K562 (cell line): ENCODE results near the gene ZSWIM6. TPM values are rescaled to one million over a fixed set of nuclear protein-coding genes. Genes with fewer than 3 reads are reported as not detected.

Experiments
- CCNT2 ChIP-seq: IDR thresholded peaks from 2 replicates; pipeline ENCODE4 v1.6.1; 2011; ENCODE audit warnings: borderline replicate concordance, low read depth, mild to moderate bottlenecking, moderate library complexity, mixed read lengths, low read length; ENCODE audit not compliant: insufficient read length; ENCODE audit errors: extremely low read depth
- RBM39 ChIP-seq: fragments of 200-400 bp; formaldehyde crosslinking; optimal IDR thresholded peaks from 2 replicates; pipeline ENCODE3; 2018; ENCODE audit warnings: low read depth, low read length
- SREBF2 ChIP-seq: sonication (generic); formaldehyde crosslinking; IDR thresholded peaks from 2 replicates; pipeline ENCODE4 v1.4.0; 2020; ENCODE audit warnings: mild to moderate bottlenecking, missing genetic modification reagents
- ZHX1 ChIP-seq: fragments of 150-350 bp; conservative IDR thresholded peaks from 2 replicates; pipeline ENCODE4 v1.6.1; 2014; ENCODE audit warnings: low read length
- polyA plus RNA-seq, 8 experiments: library from polyadenylated mRNA; depleted of rRNA in 4 of 8; stranded (reverse) in 5 of 8; unstranded in 3 of 8; fragments of >200 nt; fragmentation: Nextera tagmentation in 2 of 8; fragmentation: Illumina TruSeq in 1 of 8; extraction: Ambion mirVana in 2 of 8; extraction: Trizol in 1 of 8; gene quantifications; 2 replicates each; pipeline versions ENCODE4 v1.2.1 to v1.2.3, GENCODE V29; 2011 to 2014; ENCODE audit warnings: inconsistent platforms in 1 of 8, missing spikeins in 1 of 8
- total RNA-seq, 7 experiments: library from RNA; depleted of rRNA in 6 of 7; stranded (reverse); fragments of >200 nt in 6 of 7; fragmentation: Illumina TruSeq in 2 of 7; extraction: Trizol in 2 of 7; gene quantifications; 2 replicates each; pipeline versions ENCODE4 v1.2.1 to v1.2.3, GENCODE V29; 2011 to 2021; ENCODE audit warnings: low replicate concordance in 1 of 7
- TF ChIP-seq, protein P1 (sequence below): fragments of 450-650 bp; IDR thresholded peaks from 2 replicates; pipeline ENCODE4 v1.6.1; 2016; ENCODE audit warnings: low read depth

ZSWIM6 gene
- total and polyA plus RNA-seq, 9 of the 15 experiments (the other 6 are each of a cell fraction or from before 2014, with no cell fraction given): 0.81 to 3.2 (median 2.0) TPM

GRCh38 chr5:61311836-61312808, 19.9 kb upstream of the ZSWIM6 start (continued):
- TF ChIP-seq, protein P1, sequence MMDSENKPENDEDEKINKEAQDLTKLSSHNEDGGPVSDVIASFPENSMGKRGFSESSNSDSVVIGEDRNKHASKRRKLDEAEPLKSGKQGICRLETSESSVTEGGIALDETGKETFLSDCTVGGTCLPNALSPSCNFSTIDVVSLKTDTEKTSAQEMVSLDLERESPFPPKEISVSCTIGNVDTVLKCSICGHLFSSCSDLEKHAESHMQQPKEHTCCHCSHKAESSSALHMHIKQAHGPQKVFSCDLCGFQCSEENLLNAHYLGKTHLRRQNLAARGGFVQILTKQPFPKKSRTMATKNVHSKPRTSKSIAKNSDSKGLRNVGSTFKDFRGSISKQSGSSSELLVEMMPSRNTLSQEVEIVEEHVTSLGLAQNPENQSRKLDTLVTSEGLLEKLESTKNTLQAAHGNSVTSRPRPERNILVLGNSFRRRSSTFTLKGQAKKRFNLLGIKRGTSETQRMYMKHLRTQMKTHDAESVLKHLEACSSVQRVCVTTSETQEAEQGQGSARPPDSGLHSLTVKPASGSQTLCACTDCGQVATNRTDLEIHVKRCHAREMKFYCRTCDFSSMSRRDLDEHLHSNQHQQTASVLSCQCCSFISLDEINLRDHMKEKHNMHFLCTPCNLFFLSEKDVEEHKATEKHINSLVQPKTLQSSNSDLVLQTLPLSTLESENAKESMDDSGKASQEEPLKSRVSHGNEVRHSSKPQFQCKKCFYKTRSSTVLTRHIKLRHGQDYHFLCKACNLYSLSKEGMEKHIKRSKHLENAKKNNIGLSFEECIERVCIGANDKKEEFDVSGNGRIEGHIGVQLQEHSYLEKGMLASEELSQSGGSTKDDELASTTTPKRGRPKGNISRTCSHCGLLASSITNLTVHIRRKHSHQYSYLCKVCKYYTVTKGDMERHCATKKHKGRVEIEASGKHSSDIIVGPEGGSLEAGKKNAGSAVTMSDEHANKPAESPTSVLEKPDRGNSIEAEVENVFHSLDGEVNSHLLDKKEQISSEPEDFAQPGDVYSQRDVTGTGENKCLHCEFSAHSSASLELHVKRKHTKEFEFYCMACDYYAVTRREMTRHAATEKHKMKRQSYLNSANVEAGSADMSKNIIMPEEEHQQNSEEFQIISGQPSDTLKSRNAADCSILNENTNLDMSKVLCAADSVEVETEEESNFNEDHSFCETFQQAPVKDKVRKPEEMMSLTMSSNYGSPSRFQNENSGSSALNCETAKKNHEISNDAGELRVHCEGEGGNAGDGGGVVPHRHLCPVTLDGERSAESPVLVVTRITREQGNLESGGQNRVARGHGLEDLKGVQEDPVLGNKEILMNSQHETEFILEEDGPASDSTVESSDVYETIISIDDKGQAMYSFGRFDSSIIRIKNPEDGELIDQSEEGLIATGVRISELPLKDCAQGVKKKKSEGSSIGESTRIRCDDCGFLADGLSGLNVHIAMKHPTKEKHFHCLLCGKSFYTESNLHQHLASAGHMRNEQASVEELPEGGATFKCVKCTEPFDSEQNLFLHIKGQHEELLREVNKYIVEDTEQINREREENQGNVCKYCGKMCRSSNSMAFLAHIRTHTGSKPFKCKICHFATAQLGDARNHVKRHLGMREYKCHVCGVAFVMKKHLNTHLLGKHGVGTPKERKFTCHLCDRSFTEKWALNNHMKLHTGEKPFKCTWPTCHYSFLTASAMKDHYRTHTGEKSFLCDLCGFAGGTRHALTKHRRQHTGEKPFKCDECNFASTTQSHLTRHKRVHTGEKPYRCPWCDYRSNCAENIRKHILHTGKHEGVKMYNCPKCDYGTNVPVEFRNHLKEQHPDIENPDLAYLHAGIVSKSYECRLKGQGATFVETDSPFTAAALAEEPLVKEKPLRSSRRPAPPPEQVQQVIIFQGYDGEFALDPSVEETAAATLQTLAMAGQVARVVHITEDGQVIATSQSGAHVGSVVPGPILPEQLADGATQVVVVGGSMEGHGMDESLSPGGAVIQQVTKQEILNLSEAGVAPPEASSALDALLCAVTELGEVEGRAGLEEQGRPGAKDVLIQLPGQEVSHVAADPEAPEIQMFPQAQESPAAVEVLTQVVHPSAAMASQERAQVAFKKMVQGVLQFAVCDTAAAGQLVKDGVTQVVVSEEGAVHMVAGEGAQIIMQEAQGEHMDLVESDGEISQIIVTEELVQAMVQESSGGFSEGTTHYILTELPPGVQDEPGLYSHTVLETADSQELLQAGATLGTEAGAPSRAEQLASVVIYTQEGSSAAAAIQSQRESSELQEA: no peak
- TF ChIP-seq ZHX1: no peak
- TF ChIP-seq SREBF2 (CRISPR knock-in tag): no peak
- TF ChIP-seq CCNT2: no peak
- no peak for TF ChIP-seq RBM39
